ENCODE data around the gene AJM1. TPM values are rescaled to one million over a fixed set of nuclear protein-coding genes. Genes with fewer than 3 reads are reported as not detected.
"Not testable (repeated sequence)": the region's sequence is repeated elsewhere in the genome, so short reads cannot be mapped to it uniquely, and the experiment has no call there.

AJM1 gene
- total RNA-seq, 1 donor from 2014 or later: not detected

- Mint-ChIP-seq H3K4me3 (peak overlapping the region; percentile 73), H3K9me3 (peaks cover 43% of the 10 kb centered on the region), H3K27me3 (ENCODE audit: insufficient read depth, low read depth) (peaks cover 3% of the 10 kb centered on the region)
Observed at GRCh38 chr9:136868644-136869043, 26.4 kb downstream of the AJM1 start.

DNA sequence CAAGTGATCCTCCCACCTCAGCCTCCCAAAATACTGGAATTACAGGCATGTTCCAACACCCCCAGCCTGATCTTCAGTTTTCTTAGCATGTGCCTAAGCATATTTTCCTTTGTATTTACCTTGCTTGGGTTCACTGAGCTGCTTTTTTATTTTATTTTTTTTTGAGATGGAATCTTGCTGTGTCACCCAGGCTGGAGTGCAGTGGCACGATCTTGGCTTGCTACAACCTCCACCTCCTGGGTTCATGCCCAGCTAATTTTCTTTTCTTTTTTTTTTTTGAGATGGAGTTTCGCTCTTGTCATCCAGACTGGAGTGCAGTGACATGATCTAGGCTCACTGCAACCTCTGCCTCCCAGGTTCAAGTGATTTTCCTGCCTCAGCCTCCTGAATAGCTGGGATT is 27.3 kb downstream of the AJM1 start:
- Mint-ChIP-seq H3K4me3 (peak overlapping the region; percentile 30), H3K36me3 (peaks cover 13% of the 10 kb centered on the region), H3K9me3 (peaks cover 46% of the 10 kb centered on the region)
- not testable (repeated sequence) for H3K9ac ChIP-seq; H2AFZ ChIP-seq (replicated peaks); H3K4me1 Mint-ChIP-seq; H3K27me3 ChIP-seq; H3K27ac Mint-ChIP-seq; DNase-seq (ENCODE audit: low spot score); H3F3A ChIP-seq (ENCODE audit: low read depth); H3K4me3 ChIP-seq; H3K36me3 ChIP-seq; H3K4me2 ChIP-seq; H3K27ac ChIP-seq; H3K4me1 ChIP-seq; H3K27me3 Mint-ChIP-seq (ENCODE audit: insufficient read depth, low read depth)
- peaks cover 14% of the 10 kb centered on the region for H3K9me3 ChIP-seq (ENCODE audit: low read depth)
- peaks cover 22% of the 10 kb centered on the region for H3K79me2 ChIP-seq (ENCODE audit: low read depth)
- peaks cover 14% of the 10 kb centered on the region for H4K20me1 ChIP-seq (ENCODE audit: low read depth)

More at GRCh38 chr9:136868644-136869043, 26.4 kb downstream of the AJM1 start:
- no peak overlapping the region for H3K9ac ChIP-seq
- Mint-ChIP-seq H3K4me1 (peaks cover 7% of the 10 kb centered on the region), H3K36me3 (peaks cover 17% of the 10 kb centered on the region), H3K27ac (no peak overlapping the region)
- no peaks in the 10 kb centered on the region for H3K27me3 ChIP-seq
- H3K27ac ChIP-seq: no peak overlapping the region
- H3K79me2 ChIP-seq (ENCODE audit: low read depth): peaks cover 32% of the 10 kb centered on the region
- H3K4me1 ChIP-seq: peaks cover 10% of the 10 kb centered on the region
- H3F3A ChIP-seq (ENCODE audit: low read depth): peaks cover 4% of the 10 kb centered on the region
- H3K4me3 ChIP-seq: no peak overlapping the region
- DNase-seq (ENCODE audit: low spot score): no peak
- H3K36me3 ChIP-seq: no peaks in the 10 kb centered on the region
- peaks cover 14% of the 10 kb centered on the region for H3K9me3 ChIP-seq (ENCODE audit: low read depth)
- no peak overlapping the region for H2AFZ ChIP-seq (replicated peaks)
- TF ChIP-seq EZH2 (IDR thresholded peaks at IDR 0.05) (no peak), EZH2phosphoT487 (IDR thresholded peaks at IDR 0.05) (no peak)
- TF ChIP-seq, protein P1, sequence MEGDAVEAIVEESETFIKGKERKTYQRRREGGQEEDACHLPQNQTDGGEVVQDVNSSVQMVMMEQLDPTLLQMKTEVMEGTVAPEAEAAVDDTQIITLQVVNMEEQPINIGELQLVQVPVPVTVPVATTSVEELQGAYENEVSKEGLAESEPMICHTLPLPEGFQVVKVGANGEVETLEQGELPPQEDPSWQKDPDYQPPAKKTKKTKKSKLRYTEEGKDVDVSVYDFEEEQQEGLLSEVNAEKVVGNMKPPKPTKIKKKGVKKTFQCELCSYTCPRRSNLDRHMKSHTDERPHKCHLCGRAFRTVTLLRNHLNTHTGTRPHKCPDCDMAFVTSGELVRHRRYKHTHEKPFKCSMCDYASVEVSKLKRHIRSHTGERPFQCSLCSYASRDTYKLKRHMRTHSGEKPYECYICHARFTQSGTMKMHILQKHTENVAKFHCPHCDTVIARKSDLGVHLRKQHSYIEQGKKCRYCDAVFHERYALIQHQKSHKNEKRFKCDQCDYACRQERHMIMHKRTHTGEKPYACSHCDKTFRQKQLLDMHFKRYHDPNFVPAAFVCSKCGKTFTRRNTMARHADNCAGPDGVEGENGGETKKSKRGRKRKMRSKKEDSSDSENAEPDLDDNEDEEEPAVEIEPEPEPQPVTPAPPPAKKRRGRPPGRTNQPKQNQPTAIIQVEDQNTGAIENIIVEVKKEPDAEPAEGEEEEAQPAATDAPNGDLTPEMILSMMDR (IDR thresholded peaks at IDR 0.05): no peak
- H3K4me2 ChIP-seq: no peak overlapping the region
- peaks cover 24% of the 10 kb centered on the region for H4K20me1 ChIP-seq (ENCODE audit: low read depth)

GRCh38 chr9:136875155-136875554 is 32.9 kb downstream of the AJM1 start:
- no peak for DNase-seq (ENCODE audit: low spot score)
- H3K9me3 ChIP-seq (ENCODE audit: low read depth): peaks cover 7% of the 10 kb centered on the region
- no peaks in the 10 kb centered on the region for H4K20me1 ChIP-seq (ENCODE audit: low read depth)
- no peaks in the 10 kb centered on the region for H3K79me2 ChIP-seq (ENCODE audit: low read depth)
- Mint-ChIP-seq H3K4me1 (no peaks in the 10 kb centered on the region), H3K27me3 (ENCODE audit: insufficient read depth, low read depth) (peaks cover 12% of the 10 kb centered on the region), H3K36me3 (no peaks in the 10 kb centered on the region), H3K27ac (no peak overlapping the region), H3K4me3 (no peak overlapping the region), H3K9me3 (peaks cover 36% of the 10 kb centered on the region)
- H3K27me3 ChIP-seq: no peaks in the 10 kb centered on the region
- no peaks in the 10 kb centered on the region for H3K4me1 ChIP-seq
- no peaks in the 10 kb centered on the region for H3F3A ChIP-seq (ENCODE audit: low read depth)
- no peak overlapping the region for H3K9ac ChIP-seq
- TF ChIP-seq, protein P1 (IDR thresholded peaks at IDR 0.05): no peak
- TF ChIP-seq EZH2 (IDR thresholded peaks at IDR 0.05) (no peak), EZH2phosphoT487 (IDR thresholded peaks at IDR 0.05) (no peak)
- no peak overlapping the region for H2AFZ ChIP-seq (replicated peaks)
- no peak overlapping the region for H3K4me2 ChIP-seq
- H3K4me3 ChIP-seq: no peak overlapping the region
- no peaks in the 10 kb centered on the region for H3K36me3 ChIP-seq
- H3K27ac ChIP-seq: no peak overlapping the region

DNA sequence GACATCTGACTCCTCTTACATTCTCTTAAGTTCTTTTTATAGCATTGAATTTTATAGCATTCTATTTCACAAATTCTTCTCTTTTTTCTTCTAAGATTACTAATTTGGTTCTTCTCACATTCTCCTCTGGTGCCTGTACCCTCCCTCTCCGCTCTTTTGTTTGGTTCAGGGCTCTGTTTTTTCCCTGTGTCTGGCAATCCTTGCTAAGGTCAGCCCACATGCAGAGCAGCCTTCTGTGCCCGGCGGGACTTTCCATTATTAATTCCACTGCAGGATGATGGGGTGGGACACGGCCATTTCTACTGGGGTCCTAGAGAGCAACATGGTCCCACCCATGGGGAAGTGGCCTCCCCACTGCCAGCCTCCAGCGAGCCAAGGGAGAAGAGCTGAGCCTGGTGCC is 34.2 kb downstream of the AJM1 start:
- peaks cover 7% of the 10 kb centered on the region for H3K9me3 ChIP-seq (ENCODE audit: low read depth)
- no peaks in the 10 kb centered on the region for H3K36me3 ChIP-seq
- Mint-ChIP-seq H3K9me3 (peaks cover 27% of the 10 kb centered on the region), H3K4me3 (no peak overlapping the region), H3K27ac (peak overlapping the region; percentile 14), H3K4me1 (no peaks in the 10 kb centered on the region), H3K27me3 (ENCODE audit: insufficient read depth, low read depth) (peaks cover 9% of the 10 kb centered on the region), H3K36me3 (no peaks in the 10 kb centered on the region)
- H3K27ac ChIP-seq: no peak overlapping the region
- no peak overlapping the region for H3K9ac ChIP-seq
- no peaks in the 10 kb centered on the region for H3K27me3 ChIP-seq
- no peak overlapping the region for H2AFZ ChIP-seq (replicated peaks)
- DNase-seq (ENCODE audit: low spot score): no peak
- H3K79me2 ChIP-seq (ENCODE audit: low read depth): no peaks in the 10 kb centered on the region
- H3F3A ChIP-seq (ENCODE audit: low read depth): no peaks in the 10 kb centered on the region
- no peaks in the 10 kb centered on the region for H4K20me1 ChIP-seq (ENCODE audit: low read depth)
- TF ChIP-seq, protein P1 (IDR thresholded peaks at IDR 0.05): no peak
- TF ChIP-seq EZH2 (IDR thresholded peaks at IDR 0.05): no peak
- no peak for TF ChIP-seq EZH2phosphoT487 (IDR thresholded peaks at IDR 0.05)
- no peak overlapping the region for H3K4me2 ChIP-seq
- H3K4me3 ChIP-seq: no peak overlapping the region
- H3K4me1 ChIP-seq: no peaks in the 10 kb centered on the region
